Activated naive CD8-positive, alpha-beta T cell treated with anti-CD3 and anti-CD28 coated beads, Interleukin-2, amount 50 U/mL, for 24 hours (primary cell): Measurements from ENCODE around the gene TGOLN2.

Experiments
- ATAC-seq: fragments of 150-1000 bp; cut with Tn5 transposase; one replicate; pipeline ENCODE4 v1.10.0; 2021
- DNase-seq: peaks from one replicate; pipeline ENCODE4 v3.0.0; 2021
- H3K27ac Mint-ChIP-seq: one replicate; pipeline ENCODE4 v1.8.0; 2021; ENCODE audit warnings: mild to moderate bottlenecking, mixed read lengths
- H3K27me3 Mint-ChIP-seq: one replicate; pipeline ENCODE4 v1.8.0; 2021; ENCODE audit warnings: mixed read lengths
- H3K36me3 Mint-ChIP-seq: one replicate; pipeline ENCODE4 v1.8.0; 2021; ENCODE audit warnings: low read depth, mixed read lengths
- H3K4me1 Mint-ChIP-seq: one replicate; pipeline ENCODE4 v1.8.0; 2021; ENCODE audit warnings: mixed read lengths
- H3K4me3 Mint-ChIP-seq: one replicate; pipeline ENCODE4 v1.8.0; 2021; ENCODE audit warnings: mild to moderate bottlenecking, moderate library complexity, mixed read lengths
- H3K9me3 Mint-ChIP-seq: one replicate; pipeline ENCODE4 v1.8.0; 2021; ENCODE audit warnings: mixed read lengths

TGOLN2 gene

DNA sequence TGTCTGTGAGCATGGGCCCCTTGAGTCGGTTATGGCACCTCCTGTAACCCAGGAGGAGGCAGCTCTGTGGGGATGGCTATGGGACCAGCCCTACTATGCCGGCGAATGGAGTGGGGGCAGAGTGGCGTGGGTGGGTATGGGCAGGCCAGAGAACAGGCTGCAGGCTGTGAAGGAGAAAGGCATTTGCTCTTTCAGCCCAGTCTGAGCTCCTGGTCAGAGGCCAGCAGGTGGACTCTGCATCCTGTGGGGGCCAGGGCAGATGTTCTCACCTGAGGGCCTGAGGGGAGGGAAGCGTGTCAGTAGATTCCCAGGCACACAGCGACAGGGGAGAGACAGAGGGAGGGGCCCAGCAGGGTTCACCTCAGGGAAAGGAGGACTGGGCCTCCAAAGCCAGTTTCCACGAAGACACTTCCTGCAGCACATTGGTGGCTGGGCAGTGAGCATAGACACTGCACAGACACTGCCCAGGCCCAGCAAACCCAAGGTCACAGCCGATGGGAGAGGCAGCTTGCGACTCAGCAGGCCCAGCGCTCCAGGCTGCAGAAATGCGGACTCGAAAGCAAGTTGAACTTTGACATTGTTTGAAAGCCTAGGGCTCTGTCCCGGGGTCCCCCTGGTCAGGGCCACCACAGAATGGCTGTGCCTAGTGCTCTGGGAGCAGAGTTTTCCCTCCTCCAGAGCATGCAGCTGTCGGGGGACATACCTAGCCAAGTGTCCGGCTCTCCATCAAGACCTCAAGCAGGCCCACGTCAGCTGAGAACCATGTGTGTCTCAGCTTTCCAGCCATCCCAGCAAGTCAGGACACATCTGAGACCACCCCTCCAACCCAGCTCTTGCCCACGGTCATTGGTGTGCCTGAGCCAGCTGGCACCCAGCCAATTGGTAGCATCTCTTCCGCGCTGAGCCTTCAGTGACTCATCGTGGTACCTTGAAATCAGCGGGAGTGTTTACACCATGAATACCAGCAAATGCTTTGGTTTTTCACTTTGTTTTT lies 53.8 kb downstream of the TGOLN2 start:
- no peak for DNase-seq
- Mint-ChIP-seq H3K36me3 (no peaks in the 10 kb centered on the region), H3K9me3 (no peaks in the 10 kb centered on the region), H3K4me1 (no peaks in the 10 kb centered on the region), H3K27me3 (no peaks in the 10 kb centered on the region), H3K27ac (no peak overlapping the region), H3K4me3 (no peak overlapping the region)
- ATAC-seq, result no peak

DNA sequence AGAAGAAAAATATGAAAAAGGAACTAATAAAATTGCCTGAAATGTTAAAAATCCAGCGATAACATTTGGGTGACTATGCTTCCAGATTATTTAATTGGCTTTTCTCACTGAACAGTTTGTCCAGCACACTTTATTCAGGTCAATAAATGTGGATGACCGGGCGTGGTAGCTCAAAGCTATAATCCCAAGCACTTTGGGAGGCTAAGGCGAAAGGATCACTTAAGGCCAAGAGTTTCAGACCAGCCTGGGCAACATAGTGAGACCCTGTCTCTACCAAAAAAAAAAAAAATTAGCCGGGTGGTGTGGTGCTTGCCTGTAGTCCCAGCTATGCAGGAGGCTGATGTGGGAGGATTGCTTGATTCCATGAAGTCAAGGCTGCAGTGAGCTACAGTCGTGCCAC lies 55.4 kb downstream of the TGOLN2 start:
- H3K27ac Mint-ChIP-seq, result no peak overlapping the region
- no peaks in the 10 kb centered on the region for H3K36me3 Mint-ChIP-seq
- H3K27me3 Mint-ChIP-seq, result no peaks in the 10 kb centered on the region
- H3K4me1 Mint-ChIP-seq, result no peaks in the 10 kb centered on the region
- no peaks in the 10 kb centered on the region for H3K9me3 Mint-ChIP-seq
- ATAC-seq, result no peak
- no peak for DNase-seq
- H3K4me3 Mint-ChIP-seq, result no peak overlapping the region

DNA sequence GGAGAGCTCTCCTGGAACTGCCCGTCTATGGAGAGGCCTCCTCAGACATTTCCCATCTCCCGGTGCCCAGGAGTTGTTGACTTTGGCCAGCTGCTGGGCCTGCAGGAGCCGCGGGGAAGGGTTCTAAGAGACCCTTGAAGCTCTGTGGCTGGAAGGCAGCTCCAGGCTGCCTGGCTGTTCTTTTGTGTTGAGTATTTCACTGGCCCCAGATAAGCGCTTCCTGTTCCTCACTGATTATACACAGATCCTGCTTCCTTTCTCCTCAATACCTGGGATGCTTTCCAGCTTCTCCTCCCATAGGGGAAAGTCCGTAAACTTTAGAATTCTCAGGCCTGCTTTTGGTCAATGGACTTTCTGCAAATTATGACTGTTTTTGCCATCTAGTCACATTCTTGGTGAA lies 57.8 kb downstream of the TGOLN2 start:
- no peaks in the 10 kb centered on the region for H3K4me1 Mint-ChIP-seq
- H3K9me3 Mint-ChIP-seq, result no peaks in the 10 kb centered on the region
- no peak overlapping the region for H3K4me3 Mint-ChIP-seq
- ATAC-seq (no peak), DNase-seq (no peak)
- no peaks in the 10 kb centered on the region for H3K36me3 Mint-ChIP-seq
- H3K27ac Mint-ChIP-seq, result no peak overlapping the region
- no peaks in the 10 kb centered on the region for H3K27me3 Mint-ChIP-seq
